Measurements from ENCODE around the gene TPI1.
"Not testable (repeated sequence)": the region's sequence is repeated elsewhere in the genome, so short reads cannot be mapped to it uniquely, and the experiment has no call there.

Gene TPI1

GRCh38 chr12:6869049-6870021, 2.0 kb downstream of the TPI1 start:
- H3K4me3 ChIP-seq (ENCODE audit: low read depth, low read length): peak overlapping the region; percentile 99
- TF ChIP-seq, protein P1, sequence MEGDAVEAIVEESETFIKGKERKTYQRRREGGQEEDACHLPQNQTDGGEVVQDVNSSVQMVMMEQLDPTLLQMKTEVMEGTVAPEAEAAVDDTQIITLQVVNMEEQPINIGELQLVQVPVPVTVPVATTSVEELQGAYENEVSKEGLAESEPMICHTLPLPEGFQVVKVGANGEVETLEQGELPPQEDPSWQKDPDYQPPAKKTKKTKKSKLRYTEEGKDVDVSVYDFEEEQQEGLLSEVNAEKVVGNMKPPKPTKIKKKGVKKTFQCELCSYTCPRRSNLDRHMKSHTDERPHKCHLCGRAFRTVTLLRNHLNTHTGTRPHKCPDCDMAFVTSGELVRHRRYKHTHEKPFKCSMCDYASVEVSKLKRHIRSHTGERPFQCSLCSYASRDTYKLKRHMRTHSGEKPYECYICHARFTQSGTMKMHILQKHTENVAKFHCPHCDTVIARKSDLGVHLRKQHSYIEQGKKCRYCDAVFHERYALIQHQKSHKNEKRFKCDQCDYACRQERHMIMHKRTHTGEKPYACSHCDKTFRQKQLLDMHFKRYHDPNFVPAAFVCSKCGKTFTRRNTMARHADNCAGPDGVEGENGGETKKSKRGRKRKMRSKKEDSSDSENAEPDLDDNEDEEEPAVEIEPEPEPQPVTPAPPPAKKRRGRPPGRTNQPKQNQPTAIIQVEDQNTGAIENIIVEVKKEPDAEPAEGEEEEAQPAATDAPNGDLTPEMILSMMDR (IDR thresholded peaks at IDR 0.05; ENCODE audit: control insufficient read depth, extremely low read depth, insufficient read depth): peak; percentile 80
- no peak for DNase-seq (ENCODE audit: low read depth)

GRCh38 chr12:6870304-6870703, 3.0 kb downstream of the TPI1 start:
- DNase-seq (ENCODE audit: low read depth); H3K4me3 ChIP-seq (ENCODE audit: low read depth, low read length): not testable (repeated sequence)

- TF ChIP-seq, protein P1 (IDR thresholded peaks at IDR 0.05; ENCODE audit: control insufficient read depth, extremely low read depth, insufficient read depth): no peak
- DNase-seq (ENCODE audit: low read depth): no peak
- peak overlapping the region; percentile 97 for H3K4me3 ChIP-seq (ENCODE audit: low read depth, low read length)
Measured at GRCh38 chr12:6871052-6871957, 4.0 kb downstream of the TPI1 start.

DNA sequence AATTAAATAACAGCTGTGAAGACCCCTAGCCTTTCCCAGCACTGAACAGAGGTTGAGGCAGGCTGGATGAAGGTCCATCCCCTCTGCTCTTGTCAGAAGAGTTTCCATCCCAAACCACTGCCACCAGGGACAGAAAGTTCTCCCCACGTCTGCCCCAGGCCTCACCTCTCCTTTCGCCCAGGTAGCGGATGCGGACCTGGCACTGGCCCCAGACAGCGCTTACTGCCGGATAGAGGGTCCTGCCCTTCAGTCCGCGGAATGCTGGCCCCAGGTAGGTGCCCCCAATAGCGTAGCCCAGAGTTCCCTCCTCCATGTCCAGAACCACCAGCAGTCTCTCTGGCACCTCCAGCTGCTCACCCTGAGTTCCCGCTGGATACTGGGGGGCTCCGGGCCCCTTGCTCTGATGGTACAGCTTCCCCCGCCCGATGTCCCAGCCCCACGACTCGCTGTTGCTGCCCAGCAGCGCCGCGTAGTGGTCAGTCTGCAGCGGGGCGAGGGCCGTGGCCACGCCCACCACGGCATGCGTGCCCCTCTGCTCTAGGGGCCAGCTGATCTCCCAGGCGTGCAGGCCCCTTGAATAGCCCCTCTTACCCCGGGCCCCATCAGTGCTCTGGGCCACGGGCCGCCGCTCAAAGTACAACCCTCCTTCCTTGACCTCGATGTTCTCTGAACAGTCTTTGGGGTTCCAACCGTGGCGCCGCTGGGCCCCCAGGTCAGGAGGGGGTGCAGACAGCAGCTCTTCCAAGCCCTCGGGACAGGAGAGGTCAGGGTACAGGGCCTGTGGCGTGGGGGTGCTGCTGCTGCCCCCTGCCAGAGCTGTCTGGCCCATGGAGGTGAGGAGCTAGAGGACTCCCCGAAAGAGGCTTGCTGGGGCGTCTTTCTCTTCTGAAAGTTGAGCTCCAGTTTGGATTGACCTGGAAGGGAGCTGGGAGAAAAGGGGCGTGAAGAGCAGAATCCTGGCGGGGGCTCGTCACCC, 5.0 kb downstream of the TPI1 start:
- TF ChIP-seq, protein P1 (IDR thresholded peaks at IDR 0.05; ENCODE audit: control insufficient read depth, extremely low read depth, insufficient read depth): peak; percentile 99
- no peak for DNase-seq (ENCODE audit: low read depth)
- H3K4me3 ChIP-seq (ENCODE audit: low read depth, low read length): peak overlapping the region; percentile 97

DNA sequence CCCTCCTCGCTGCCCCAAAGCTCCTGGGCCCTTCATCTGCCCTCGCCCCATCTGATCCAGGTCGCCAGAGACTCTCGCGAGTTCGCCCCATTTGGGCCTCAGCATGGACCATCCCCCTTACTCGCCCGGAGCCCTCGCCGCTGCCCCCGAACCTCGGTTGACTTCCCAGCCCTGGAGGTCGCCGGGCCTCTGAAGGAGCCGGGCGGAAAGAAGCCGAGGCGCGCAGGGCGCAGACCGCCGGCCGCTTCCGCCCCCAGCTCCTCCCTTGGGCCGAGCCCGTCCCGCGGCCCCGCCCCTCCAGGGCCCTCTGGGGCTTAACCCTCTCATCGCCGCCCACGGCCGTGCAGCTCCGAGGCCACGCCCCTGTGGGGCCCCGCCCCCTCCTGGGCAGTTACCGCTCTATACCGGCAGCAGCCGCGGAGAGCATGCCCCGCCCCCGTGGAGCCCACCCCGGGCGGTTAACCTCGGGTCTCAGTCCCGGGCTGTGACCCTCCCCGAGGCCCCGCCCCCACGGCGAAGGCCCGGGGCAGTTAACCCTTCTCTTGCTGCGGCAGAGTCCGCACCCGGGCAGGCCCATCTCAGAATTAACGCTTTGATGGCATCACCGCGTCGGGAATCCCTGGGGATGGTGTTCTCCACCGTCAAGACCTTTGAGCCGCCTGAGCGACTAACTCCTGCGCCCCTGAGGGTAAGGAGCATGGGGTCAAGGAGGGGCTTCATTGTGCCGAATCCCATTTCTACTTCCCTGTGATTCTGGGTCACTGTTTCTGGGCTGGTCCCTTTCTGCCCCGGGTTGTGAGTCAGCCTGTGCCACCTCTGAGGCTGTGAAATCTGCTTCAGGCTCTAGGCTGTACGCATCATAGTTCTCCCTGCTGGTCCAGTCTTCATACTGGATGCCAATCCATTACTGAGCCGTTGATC, 6.0 kb downstream of the TPI1 start, which contains the start of gene SPSB2:
Gene SPSB2, minus strand, starts transcription at position 210 of the 921 bp plus-strand sequence. CDS start 402 bp downstream, outside the sequence.
- DNase-seq (ENCODE audit: low read depth): peak; percentile 79
- TF ChIP-seq, protein P1 (IDR thresholded peaks at IDR 0.05; ENCODE audit: control insufficient read depth, extremely low read depth, insufficient read depth): no peak

DNA sequence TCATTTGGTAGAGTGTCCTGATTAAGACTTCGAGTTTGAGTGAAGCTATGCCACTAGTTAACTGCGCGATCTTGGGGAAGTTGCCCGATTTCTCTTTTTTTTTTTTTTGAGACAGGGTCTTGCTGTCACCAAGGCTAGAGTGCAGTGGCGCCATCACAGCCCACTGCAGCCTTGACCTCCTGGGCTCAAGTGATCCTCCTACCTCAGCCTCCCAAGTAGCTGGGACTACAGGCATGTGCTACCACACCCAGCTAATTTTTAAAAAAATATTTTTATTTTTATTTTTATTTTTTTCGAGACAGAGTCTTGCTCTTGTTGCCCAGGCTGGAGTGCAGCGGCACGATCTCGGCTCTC, 6.7 kb downstream of the TPI1 start:
- H3K4me3 ChIP-seq (ENCODE audit: low read depth, low read length): peak overlapping the region; percentile 97
- DNase-seq (ENCODE audit: low read depth): not testable (repeated sequence)

More for the DNA sequence above, 6.0 kb downstream of the TPI1 start, which contains the start of gene SPSB2:
- peak within 1 kb of the TSS; percentile 97 for H3K4me3 ChIP-seq (ENCODE audit: low read depth, low read length)

- not testable (repeated sequence) for DNase-seq (ENCODE audit: low read depth); H3K4me3 ChIP-seq (ENCODE audit: low read depth, low read length)
Measured at GRCh38 chr12:6879824-6880223, 12.5 kb downstream of the TPI1 start.

Measured in LNCaP clone FGC (cell line).